Measurements from ENCODE around the gene ITPR2.

DNA sequence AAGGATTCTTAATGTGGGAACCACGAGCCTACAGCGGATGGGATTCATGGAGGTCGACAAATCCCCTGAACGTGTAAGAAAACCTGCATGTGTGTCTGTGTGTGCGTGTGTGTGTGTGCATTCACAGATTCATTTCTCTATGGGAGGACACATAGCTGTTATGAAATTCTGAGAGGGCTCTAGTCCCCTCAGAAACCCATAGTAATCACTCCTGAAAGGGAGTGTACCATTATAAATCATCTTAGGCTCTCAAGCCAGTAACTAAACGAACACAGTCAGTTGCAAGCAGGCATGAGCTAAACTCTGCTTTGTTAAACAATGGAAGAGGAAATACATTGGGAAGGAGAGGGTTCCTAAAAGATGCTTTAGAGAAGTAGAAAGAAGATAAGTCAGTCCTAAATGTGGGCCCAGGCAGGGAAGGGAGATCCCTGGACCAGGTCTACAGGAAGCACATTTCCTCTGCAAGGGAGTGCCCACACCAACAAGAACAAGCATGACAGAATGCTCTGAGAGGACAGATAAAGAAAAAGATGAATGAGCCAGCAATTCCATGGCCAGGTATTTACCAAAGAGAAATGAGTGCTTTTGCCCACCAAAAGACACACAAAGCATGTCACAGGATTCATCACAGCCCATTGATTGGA lies 91.3 kb downstream of the ITPR2 start:
- TF ChIP-seq EZH2 (IDR thresholded peaks at IDR 0.05; ENCODE audit: insufficient read depth, poor library complexity, severe bottlenecking) (no peak), EZH2phosphoT487 (IDR thresholded peaks at IDR 0.05; ENCODE audit: insufficient read depth, low read depth) (no peak)
